Dermis microvascular lymphatic vessel endothelial cell (primary cell): ENCODE results near the gene DTNA. TPM values are rescaled to one million over a fixed set of nuclear protein-coding genes. Genes with fewer than 3 reads are reported as not detected.

ENCODE experiments used
- DNase-seq, 2 donors: peaks; one replicate each; pipeline versions ENCODE4 v3.0.0 to v3.0.0-alpha.2; 2010; ENCODE audit warnings: low read depth in 2 of 2
- total RNA-seq: library from RNA; depleted of rRNA; stranded (reverse); fragments of >200 nt; gene quantifications from 2 replicates; pipeline ENCODE4 v1.2.1, GENCODE V29; 2014

The DTNA gene
- total RNA-seq, 1 donor from 2014 or later: 0.90 TPM

GRCh38 chr18:34767601-34768027, 57.5 kb downstream of the DTNA start:
- peak in 1 of 2 donors; percentile 72 for DNase-seq

- no peak for DNase-seq
These were observed 61.9 kb downstream of the DTNA start for GRCh38 chr18:34771958-34772357.

DNA sequence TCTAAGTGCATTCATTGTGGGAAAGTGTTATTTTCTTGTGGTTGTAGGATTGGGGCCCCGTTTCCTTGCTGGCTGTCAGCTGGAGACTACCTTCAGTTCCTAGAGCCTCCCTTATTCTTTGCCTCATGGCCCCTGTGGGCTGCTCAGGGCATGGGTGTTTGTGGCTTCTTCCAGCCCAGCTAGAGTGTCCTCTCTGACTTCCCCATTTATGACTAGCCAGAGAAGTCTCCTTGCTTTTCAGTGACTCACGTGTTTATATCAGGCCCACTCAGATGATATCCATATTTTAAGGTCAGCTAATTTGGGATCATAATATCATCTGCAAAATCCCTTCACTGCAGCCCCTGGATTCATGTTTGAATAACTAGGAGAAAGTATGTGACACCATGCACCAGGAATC, 62.8 kb downstream of the DTNA start:
- DNase-seq: peak in 1 of 2 donors; percentile 39

- peak; percentile 58 to 72 for DNase-seq
These were observed 63.3 kb downstream of the DTNA start for GRCh38 chr18:34773378-34773777.

GRCh38 chr18:34773961-34774766, 64.1 kb downstream of the DTNA start:
- peak; percentile 43 to 84 for DNase-seq

GRCh38 chr18:34775461-34775860, 65.4 kb downstream of the DTNA start:
- no peak for DNase-seq

DNA sequence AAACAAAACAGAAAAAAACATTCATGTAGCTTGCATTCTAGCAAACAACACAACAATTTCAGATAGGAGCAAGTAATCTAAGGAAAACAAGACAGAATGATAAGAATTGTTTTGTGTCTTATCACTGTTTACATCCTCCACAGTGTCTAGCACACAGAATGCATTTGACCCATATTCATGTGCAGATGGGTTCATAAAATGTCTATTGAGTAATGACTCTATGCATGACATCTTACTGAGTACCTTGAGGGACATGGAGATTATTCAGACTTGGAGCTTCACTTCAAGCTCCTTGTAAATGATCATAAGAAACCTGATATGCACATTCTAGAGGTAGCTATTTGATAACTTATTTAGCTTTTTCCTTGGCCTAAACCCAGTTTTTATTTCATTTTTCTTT, 69.0 kb downstream of the DTNA start:
- DNase-seq: no peak

DNA sequence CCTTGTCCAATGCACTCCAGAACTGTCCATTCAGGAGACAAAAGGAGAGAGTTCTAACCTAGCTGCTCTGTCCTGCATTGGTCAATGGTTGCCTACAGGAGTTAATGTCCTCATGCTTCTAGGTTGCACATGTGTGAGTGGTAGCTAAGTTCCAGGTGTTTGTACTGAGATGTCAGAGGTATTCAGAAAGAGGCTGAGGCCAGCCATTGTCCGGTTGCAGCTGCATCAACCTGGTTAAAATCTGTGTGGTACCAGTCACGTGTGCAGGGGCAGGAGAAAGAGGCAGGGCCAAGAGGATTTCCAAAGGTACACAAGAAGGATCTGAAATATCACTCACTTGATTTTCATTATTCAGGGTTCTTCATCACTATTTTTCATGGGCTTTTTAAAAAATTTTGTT, 70.8 kb downstream of the DTNA start:
- DNase-seq: no peak

DNA sequence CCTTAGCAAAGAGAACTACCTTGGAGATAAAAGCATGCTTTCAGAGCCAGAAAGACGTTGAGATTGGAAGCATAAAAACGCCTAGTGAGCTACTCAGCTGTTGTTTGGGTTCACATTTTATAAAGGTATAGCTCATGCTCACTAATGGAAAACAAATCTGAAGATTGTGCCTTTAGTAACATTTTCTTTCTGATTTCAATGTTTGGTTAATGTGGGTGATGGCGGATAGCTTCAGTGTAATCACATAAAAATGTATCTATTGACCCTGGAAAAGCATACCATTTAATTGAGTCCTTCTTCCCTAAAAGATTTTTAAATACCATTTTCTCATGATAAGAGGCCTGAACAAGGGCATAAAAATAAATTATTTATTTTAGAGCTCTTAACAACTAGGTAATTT, 73.4 kb downstream of the DTNA start:
- DNase-seq: no peak

GRCh38 chr18:34786162-34786741, 76.2 kb downstream of the DTNA start:
- DNase-seq: no peak

DNA sequence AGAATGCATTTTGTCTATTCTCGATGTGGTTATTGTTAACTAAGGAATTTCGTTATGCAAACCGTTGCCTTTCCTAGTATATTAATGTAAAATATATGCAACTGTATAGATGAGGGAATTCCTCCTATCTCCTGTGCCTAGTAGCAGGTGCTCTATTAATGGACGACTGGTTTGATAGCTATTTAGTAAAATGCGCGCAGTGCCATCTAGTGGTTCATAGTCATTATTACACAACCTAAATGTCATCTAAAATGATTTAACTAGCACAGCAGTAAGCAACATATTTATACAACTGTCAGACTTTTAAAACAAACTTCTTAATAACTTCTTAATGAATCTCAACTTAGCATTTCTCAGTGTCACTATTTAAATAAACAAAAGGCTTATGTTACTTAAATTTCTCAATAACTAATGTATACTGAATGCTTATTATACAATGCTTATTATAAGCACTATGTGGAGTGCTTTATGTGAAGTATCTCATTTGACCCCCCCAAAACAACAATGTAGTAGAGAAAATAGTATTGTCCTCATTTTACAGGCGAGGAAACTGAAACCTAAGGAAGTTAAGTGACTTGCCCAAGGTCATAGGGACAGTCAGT, 77.9 kb downstream of the DTNA start:
- DNase-seq: peak; percentile 56 to 76

- no peak for DNase-seq
These were observed 79.8 kb downstream of the DTNA start for GRCh38 chr18:34789768-34790344.

- no peak for DNase-seq
These were observed 84.2 kb downstream of the DTNA start for GRCh38 chr18:34794348-34794747.

DNA sequence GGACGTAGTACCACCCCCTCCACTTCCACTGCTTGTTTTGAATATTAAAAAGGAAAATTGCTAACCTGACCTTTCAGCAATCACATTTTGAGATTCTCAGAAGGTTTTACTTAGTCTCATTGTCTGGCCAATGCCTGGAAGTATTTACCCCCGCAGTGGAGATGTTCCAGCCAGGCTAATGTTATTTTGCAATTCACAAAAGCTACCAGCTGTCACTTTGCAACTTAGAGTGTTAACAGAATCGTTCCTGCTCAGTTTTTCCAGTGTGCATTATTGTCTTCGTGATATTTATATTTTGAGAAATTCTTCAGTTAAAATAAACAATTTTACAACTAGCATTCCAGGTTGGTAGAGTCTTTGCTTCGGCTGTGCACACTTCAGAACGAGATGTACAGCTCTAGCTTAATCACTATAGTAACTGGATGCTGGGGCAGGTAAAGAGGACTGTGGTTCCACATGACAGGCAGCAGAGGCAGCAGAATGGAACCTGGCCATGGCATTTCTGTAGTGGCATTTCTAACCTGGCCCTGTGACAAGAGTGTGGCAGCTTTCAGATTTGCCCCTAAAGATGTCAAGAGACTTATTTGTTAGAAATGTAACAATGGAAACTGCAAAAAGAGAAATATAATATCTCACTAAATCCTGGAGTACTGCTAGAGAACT, 85.1 kb downstream of the DTNA start:
- no peak for DNase-seq

- DNase-seq: no peak
These were observed 86.0 kb downstream of the DTNA start for GRCh38 chr18:34796035-34796657.

DNA sequence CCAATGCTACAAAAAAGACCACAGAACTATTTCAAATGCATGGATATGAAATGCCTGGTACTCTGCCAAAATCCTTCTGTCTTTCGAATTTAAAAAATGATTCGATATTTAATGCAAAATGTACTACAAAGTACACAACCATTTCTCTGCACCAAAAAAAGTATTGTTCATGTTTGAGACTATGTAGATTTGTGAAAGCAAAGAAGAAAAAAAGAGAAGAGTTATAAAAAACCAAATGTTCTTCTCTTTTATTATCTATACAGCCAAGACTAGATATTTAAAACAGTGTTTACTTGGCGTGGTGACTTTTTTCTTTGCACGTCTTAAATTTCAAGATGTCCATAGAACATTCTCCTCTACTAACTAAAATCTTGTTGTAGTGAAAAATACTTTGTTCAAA, 89.2 kb downstream of the DTNA start:
- no peak for DNase-seq

DNA sequence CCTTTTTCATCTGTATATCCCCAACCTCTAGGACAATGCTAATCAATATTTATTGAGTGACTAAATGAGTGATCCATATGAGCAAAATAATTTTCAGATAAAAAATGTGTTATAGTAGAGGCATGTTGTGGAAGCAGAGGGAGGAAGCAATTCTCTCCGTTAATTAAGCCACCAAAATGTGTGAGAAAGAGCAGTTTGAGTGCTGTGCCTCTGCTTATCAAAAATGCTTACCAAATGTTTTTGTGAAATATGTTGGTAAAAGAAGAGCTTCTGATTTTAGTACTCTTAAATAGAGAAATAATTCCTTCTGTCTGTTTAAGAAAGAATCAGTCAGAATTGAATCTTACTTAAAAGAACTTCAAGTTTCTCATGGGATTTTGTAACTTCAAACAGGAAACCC, 90.3 kb downstream of the DTNA start:
- DNase-seq: no peak

- DNase-seq: no peak
These were observed 91.7 kb downstream of the DTNA start for GRCh38 chr18:34801774-34802173.

GRCh38 chr18:34802959-34803358, 92.9 kb downstream of the DTNA start:
- DNase-seq: no peak

DNA sequence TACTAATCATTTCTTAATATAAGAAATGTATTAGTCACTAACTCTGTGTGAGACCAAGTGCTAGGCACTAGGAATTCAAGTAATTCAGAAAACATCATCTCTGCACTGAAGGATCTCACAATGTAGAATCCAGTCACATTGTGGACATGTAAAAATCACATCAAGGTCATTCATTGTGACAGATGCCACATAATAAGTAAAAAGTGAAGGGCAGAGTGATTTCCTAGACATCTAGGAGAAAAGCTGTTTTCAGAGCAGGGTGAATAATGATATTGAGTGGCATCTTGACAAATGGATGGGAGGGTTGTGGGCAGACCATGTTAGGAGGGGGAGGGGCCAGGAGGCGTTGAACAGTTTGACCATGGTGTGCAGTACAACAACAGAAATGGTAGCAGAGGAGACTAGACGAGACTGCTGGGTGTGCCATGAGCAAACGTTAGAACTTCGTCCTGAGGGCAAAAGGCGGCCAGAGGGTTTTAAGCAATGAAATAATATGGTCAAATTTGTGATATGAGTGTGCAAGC, 93.8 kb downstream of the DTNA start:
- no peak for DNase-seq
